Head of caudate nucleus (tissue), 42 donors: ENCODE measurements around the gene SNRPA.

Source experiments
- DNase-seq, 42 donors: peaks; one replicate each; pipeline versions ENCODE4 v3.0.0 to v3.0.0-alpha.2; 2020 to 2021; ENCODE audit warnings: mixed read lengths in 7 of 42
- intact Hi-C: fragments of 100-400 bp; cut with DNase I; formaldehyde crosslinking; loops from one replicate; pipeline ENCODE4 v1.15.0; 2022

SNRPA gene

GRCh38 chr19:40740747-40741146 is 10.3 kb upstream of the SNRPA start:
- DNase-seq, result peak in 28 of 42 donors; percentile 23 to 84 (median 50)
- intact Hi-C loops, result no loop called here

- intact Hi-C loops, result no loop called here
Measured at GRCh38 chr19:40741527-40742390, 9.2 kb upstream of the SNRPA start.

DNA sequence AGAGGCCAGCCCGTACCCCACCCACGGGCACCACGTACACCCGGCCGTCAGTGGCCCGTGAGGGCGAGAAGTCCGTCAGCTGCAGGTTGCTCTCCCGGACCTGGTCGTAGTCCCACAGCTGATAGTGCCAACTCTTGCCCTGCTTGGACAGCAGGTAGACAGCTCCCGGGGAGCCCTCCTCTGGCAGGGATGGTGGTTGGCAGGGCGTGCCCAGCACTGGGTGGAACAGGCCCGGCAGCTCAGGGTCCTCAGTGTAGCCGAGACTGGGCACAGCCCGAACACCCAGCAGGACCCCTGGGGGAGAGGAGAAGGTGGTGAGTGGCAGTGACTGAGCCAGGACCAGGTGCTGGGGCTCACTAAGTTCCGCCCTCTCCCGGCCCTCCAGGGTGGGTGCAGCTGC is 8.5 kb upstream of the SNRPA start:
- DNase-seq, result no peak
- intact Hi-C loops, result no loop called here

More at GRCh38 chr19:40741527-40742390, 9.2 kb upstream of the SNRPA start:
- no peak for DNase-seq

- DNase-seq, result no peak
- intact Hi-C loops, result no loop called here
Measured at GRCh38 chr19:40742886-40743285, 8.1 kb upstream of the SNRPA start.

GRCh38 chr19:40743926-40744325 is 7.1 kb upstream of the SNRPA start:
- DNase-seq, result no peak
- intact Hi-C loops, result no loop called here

- DNase-seq, result peak in 1 of 42 donors; percentile 71
- intact Hi-C loops, result no loop called here
Measured at GRCh38 chr19:40744554-40745401, 6.2 kb upstream of the SNRPA start.

DNA sequence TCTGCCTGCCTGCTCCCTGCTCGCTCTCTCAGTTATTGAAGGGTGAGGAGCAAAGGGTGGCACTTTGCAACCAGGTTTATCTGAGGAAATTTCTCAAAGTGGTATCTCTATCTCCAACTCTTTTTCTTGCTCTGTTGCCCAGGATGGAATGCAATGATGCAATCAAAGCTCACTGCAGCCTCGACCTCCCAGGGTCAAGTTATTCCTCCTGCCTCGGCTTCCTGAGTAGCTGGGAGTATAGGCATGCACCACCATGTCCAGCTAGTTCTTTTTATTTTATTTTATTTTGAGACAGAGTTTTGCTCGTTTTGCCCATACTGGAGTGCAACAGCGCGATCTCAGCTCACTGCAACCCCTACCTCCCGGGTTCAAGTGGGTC is 5.6 kb upstream of the SNRPA start:
- intact Hi-C loops, result no loop called here
- no peak for DNase-seq

GRCh38 chr19:40747536-40747935 is 3.5 kb upstream of the SNRPA start:
- DNase-seq, result no peak
- intact Hi-C loops, result no loop called here

DNA sequence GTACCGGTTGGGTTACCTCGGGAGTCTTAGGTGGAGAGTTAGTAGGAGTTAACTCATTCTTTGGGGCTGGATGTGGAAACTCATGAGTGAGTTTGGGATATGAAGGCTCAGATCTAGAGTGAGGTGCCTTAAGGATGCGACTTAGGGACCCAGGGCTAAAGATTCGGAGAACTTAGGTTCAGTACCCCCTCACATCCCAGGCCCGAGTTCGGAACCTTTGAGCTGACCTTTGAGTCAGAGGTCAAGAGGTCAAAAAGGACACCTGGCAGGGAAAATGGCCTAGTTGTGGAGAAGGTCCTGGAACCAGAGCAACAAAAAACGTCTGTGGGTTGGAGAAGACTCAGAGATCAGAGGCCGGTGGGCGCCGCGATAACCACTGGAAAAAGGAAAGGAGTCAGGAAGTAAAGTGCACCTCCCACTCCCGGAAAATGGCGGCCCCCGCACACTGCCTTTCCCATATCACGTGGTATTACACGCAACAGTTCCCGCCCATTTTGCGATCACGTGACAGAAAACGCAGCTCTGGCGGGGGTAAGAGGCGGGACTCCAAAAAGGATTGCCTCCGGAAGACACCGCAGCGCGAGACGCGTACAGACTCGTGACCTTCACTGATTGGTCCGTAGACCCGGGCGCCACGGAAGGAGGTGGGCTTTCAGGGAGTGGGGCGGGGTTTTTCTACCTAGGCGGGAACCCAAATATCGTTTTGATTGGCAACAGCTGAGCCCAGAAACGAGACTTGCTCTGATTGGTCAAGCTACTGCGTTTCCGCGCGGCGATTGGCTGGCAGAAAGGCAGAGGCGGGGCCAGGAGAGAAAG is 737 bp upstream of the SNRPA start, which contains the start of gene ACTMAP:
TSS of gene ACTMAP (minus strand) at position 420 of the 816 bp plus-strand sequence. CDS start 674 bp downstream, outside the sequence.
- peak; percentile 99 to 100 (median 100) for DNase-seq
- intact Hi-C loops, result loop anchor here (2.0 kb wide), 1 partner anchor 35 kb away; no protein-coding TSS in a partner anchor

- DNase-seq, result no peak
- intact Hi-C loops, result no loop called here
Measured at GRCh38 chr19:40752257-40752781, 1.3 kb downstream of the SNRPA start.

DNA sequence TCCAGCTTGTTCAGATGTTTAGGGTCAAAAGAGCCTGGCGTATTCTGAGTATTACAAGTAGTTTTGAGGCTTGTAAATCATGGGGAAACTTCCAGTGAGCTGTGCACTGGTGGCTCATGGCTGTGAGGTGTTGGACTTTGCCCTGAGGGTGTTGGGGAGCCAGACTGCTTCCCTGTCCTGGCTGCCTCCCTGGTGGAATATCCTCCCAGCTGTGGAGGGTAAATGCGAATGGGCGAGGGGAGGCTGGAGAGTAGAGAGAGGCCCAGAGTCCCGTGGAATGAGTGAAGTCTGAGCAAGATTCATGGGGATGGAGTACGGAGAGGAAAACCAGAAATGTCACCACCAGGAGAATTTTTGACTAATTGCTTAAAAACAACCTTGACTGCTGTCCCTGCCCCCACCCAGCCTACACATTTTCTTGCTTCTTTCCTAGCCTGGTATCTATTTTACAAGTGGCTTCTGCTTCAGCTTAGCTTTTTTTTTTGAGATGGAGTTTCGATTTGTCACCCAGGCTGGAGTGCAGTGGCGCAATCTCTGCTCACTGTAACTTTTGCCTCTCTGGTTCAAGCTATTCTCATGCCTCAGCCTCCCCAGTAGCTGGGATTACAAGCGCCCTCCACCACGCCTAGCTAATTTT is 3.7 kb downstream of the SNRPA start:
- intact Hi-C loops, result no loop called here
- peak in 39 of 42 donors; percentile 22 to 81 (median 55) for DNase-seq

- no peak for DNase-seq
- intact Hi-C loops, result no loop called here
Measured at GRCh38 chr19:40755248-40755624, 4.2 kb downstream of the SNRPA start.

- DNase-seq, result no peak
- intact Hi-C loops, result no loop called here
Measured at GRCh38 chr19:40755791-40756190, 4.8 kb downstream of the SNRPA start.

GRCh38 chr19:40756502-40757110 is 5.6 kb downstream of the SNRPA start:
- intact Hi-C loops, result no loop called here

GRCh38 chr19:40758491-40758890 is 7.5 kb downstream of the SNRPA start:
- no peak for DNase-seq
- intact Hi-C loops, result no loop called here

More at GRCh38 chr19:40756502-40757110, 5.6 kb downstream of the SNRPA start:
- no peak for DNase-seq

GRCh38 chr19:40759352-40759751 is 8.3 kb downstream of the SNRPA start:
- intact Hi-C loops, result no loop called here

DNA sequence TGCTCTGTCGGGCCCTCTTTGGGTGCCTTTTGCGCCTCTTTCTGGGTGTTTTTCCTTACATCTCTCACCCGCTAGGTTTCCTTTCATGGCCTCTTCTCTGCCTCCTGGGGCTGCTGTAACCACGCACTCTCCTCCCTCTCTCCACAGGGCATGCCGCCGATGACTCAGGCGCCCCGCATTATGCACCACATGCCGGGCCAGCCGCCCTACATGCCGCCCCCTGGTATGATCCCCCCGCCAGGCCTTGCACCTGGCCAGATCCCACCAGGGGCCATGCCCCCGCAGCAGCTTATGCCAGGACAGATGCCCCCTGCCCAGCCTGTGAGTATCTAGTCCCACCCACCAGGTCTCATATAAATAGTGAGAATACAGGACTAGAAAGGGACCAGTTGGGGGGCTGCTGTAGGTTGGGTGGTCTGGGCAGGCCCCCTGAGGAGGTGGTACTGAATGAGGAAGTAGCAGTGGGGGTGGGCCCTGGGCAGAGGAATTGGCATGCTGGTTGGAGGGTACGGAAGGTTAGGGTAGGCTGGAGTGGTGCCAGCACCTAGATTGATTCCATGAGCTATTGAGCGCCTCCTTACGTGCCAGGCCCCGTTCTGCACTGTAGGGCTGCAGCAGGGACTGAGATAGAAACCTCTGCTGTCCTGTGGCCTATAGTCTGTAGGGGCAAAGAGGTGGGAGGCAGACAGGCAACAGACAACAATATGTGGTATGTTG is 11.9 kb downstream of the SNRPA start:
- peak in 31 of 42 donors; percentile 24 to 75 (median 53) for DNase-seq
- intact Hi-C loops, result no loop called here

More at GRCh38 chr19:40759352-40759751, 8.3 kb downstream of the SNRPA start:
- no peak for DNase-seq
